DMS53 (cell line): ENCODE measurements around the gene UBE4A.
A peak's percentile ranks its signal among the peaks of the same experiment; 100 is the strongest.
"Not testable (repeated sequence)": the region's sequence is repeated elsewhere in the genome, so short reads cannot be mapped to it uniquely, and the experiment has no call there.

Source experiments
- DNase-seq: peaks from one replicate; lab custom pipeline; 2025; lab: John Stamatoyannopoulos, UW

The UBE4A gene

GRCh38 chr11:118401151-118401879 lies 41.9 kb downstream of the UBE4A start, which contains the start of gene ATP5MG:
TSS of gene ATP5MG (plus strand) at chr11:118401606. CDS start at chr11:118401666, 60 bp downstream.
- peak; percentile 97 for DNase-seq

GRCh38 chr11:118401880-118402590 lies 42.6 kb downstream of the UBE4A start:
- DNase-seq = peak; percentile 48

DNA sequence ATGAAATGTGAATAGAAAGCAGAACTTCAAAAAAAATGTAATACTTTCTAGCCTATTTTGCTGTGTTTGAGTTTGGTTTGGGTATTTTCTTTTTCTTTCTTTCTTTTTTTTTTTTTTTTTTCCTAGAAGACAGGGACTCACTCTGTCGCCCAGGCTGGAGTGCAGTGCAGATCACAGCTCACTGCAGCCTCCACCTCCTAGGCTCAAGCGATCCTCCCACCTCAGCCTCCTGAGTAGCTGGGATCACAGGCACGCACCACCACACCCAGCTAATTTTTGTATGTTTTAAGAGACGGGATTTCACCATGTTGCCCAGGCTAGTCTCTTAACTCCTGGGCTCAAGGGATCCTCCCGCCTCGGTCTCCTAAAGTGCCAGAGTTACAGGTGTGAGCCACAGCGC lies 43.2 kb downstream of the UBE4A start:
- not testable (repeated sequence) for DNase-seq

- peak; percentile 57 for DNase-seq
Observed at GRCh38 chr11:118406599-118407166, 47.3 kb downstream of the UBE4A start.

- peak; percentile 16 for DNase-seq
Observed at GRCh38 chr11:118410055-118410745, 50.8 kb downstream of the UBE4A start.

DNA sequence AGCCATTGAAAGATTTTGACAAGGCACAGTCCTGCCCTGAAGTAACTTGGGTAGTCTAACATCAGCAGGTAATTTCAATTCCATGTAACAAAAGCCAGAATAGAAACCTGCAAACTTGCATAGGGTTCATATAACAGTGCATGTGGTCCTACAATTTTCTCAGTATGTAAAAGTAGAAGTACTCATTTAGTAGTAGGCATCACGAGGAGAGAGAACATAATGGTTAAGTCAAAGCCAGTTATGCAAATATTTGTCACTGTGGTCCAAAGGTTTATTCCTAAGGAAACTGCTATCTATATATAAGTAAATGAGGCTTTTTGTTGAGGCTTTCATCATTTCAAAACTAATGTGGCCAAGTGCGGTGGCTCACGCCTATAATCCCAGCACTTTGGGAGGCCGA lies 52.1 kb downstream of the UBE4A start:
- no peak for DNase-seq

DNA sequence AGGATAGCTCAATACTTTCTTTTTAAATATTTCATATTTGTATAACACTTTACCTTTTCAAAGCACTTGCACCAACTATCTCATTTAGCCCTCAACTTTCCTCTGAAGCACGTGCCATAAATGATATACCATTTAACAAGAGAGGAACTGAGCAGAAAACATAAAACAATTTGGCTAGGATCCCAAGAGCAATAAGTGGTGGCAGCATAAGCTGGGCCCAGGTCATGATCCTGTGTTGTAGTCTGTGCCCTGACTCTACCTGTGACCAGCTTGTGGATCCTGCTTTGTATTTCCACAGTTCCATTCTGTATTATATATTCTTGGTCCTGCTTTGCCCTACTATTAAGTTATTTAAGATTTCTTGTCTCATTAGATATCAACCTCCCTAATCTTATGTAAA lies 53.5 kb downstream of the UBE4A start:
- DNase-seq = no peak

DNA sequence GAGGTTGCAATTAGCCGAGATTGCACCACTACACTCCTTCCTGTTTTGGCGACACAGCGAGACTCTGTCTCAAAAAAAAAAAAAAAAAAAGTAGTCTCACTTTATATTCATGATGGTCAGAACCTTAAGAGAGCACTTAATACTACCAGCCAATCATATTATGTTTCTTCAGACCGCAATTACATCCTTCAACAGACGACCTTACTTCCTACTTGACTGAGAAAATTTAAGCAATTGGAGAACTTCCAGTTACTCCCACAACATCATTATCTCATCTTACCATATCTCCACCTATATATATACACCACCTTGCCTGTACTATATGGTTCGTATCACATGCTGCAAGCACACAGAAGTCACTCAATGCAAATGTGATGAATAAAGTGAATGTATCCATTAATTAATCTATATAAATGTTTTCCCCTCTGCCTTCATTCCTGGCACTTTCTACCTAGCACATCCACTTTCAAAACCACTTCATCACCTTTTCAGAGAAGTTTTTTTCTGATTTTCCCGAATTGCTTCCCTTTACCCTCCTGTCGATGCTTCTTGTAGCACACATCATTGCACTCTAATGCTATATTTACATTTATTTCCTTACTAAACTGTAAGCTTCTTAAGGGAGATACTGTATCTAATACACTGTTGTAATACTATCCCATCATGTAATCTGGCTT lies 55.8 kb downstream of the UBE4A start:
- no peak for DNase-seq

DNA sequence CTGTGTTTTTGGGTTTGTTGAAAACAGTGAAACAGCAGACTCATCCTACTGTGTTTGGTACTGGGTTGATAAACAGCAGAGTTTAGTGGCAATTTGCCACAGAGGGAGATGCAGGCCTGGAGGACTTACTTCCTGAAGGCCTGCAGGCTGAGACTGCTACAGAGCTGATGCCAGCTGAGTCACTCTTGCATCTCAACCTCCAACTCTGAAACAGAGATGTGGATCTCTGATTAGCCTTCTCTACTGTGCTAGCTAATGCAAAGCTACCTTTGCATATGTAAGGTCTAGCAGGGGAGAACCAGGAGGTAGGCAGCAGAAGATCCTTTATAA lies 56.3 kb downstream of the UBE4A start:
- peak; percentile 93 for DNase-seq

DNA sequence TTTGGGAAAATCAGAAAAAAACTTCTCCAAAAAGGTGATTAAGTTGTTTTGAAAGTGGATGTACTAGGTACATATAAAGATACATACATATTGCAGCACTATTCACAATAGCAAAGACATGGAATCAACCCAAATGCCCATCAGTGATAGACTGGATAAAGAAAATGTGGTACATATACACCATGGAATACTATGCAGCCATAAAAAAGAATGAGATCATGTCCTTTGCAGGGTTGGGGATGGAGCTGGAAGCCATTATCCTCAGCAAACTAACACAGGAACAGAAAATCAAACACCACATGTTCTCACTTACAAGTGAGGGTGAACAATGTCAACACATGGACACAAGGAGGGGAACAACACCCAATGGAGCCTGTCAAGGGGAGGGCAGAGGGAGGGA lies 57.5 kb downstream of the UBE4A start:
- DNase-seq = peak; percentile 43

DNA sequence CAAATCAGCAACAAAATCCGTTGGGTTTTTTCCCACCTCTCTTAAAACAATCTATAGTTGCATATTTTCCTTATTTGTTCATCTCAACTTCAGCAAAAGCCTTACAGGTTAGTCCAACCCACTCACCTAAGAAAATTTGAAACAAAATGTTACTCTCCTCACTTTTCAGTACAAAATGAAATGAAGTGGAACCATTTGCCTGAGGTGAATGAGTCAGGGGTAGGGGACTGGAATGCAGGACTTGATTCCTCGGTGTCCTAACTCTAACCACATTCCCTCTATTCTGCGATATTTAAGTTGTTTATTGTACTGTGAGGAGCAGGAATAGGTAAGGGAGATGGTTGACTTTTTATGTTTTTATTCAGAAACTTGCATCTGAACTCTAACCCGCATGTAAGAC lies 58.4 kb downstream of the UBE4A start:
- no peak for DNase-seq

DNA sequence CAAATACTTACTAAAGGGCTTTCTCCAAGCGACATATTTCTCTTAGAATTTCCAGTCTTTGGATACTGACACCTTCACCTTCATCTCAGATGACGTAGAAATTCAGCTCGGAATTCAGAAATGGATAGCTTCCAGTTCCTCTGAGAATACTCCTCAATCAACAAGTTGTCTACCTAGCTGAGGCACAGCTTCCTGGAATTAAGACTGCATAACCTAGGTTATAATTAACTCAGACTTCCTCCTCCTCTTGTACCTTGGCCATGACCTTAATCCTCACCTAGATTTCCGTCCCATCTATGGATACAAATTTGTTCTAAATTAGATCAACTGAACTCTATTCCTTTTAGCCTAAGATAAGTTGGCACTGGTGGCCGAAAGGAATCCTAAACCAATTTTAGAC lies 59.4 kb downstream of the UBE4A start:
- DNase-seq = peak; percentile 16

GRCh38 chr11:118427707-118428106 lies 68.3 kb downstream of the UBE4A start:
- no peak for DNase-seq

DNA sequence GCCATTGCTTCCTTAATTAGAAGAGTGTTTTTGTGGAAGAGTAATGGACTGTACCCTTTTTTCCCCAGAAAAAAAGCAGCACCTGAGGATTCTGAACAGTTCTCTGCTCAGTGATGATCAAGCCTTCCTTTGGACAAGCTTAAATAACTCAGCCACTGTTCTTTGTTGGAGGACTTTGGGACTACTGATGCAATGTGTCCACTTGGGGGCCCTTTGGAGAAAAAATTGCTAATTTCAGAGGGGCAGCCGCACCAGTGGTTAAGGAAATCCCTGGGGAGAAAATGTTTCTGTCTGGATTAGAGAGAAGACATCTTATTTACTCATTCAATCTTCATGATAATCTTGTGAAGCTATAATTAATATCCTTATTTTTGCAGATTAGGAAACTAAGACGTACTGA lies 71.6 kb downstream of the UBE4A start:
- no peak for DNase-seq

DNA sequence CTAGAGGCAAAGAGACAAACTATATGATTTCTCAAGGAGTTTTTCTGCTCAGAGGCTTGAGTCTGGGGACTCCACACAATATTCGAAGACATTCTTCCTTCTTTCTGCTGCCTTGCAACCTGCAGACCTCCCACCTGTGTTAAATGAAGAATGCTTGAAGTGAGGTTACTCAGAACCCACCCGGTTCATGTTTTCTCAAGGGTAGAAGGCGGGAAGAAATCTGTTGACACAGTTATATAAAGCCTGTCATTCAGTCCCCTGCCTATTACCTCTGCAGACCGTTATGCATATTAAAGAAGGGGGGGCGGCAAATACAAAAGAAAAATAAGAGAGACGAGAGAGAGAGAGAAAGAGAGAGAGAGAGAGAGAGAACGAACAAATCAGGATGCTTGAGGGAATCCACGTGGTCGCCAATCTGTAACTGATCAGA lies 74.7 kb downstream of the UBE4A start:
- no peak for DNase-seq

DNA sequence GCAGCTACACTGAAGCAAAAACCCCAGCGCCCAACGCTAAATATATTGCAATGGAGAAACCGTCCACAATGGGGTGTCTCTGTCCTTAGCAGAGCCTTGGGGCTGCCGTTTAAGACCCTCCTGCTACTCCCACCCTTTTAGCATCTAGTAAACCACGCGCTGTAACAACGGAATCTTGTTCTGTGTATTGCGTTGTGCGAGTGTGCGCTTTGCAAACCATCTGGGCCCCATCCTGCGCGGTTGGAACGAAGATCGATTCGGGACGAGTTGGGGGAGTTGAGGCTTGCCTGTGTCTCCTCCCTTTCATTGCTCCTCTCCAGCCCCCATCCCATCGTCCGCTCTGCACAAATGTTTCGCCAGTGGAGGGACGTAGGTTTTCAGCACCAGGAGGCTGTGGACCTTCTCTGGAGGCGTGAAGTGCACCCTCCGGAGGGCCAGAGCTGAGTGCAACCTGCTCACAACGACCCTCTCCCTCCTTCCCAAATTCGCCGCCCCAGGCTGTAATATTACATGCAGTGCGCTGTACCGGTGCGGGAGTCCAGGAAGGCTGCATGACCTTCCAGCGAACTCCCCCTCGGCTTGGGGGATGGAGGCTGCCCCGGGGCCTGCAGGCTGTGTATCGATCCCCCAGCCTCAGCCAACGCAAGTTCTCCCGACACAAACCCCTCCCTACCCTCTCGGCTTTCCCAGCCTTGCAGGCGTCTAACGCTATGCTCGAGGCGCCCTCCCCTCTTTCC lies 75.3 kb downstream of the UBE4A start:
- peak; percentile 71 for DNase-seq

- peak; percentile 87 for DNase-seq
Observed at GRCh38 chr11:118435290-118435892, 76.0 kb downstream of the UBE4A start.

- DNase-seq = peak; percentile 99
Observed at GRCh38 chr11:118435893-118436624, 76.7 kb downstream of the UBE4A start, which contains the start of gene KMT2A. TSS of gene KMT2A (plus strand) at chr11:118436492. CDS start at chr11:118436513, 21 bp downstream.

DNA sequence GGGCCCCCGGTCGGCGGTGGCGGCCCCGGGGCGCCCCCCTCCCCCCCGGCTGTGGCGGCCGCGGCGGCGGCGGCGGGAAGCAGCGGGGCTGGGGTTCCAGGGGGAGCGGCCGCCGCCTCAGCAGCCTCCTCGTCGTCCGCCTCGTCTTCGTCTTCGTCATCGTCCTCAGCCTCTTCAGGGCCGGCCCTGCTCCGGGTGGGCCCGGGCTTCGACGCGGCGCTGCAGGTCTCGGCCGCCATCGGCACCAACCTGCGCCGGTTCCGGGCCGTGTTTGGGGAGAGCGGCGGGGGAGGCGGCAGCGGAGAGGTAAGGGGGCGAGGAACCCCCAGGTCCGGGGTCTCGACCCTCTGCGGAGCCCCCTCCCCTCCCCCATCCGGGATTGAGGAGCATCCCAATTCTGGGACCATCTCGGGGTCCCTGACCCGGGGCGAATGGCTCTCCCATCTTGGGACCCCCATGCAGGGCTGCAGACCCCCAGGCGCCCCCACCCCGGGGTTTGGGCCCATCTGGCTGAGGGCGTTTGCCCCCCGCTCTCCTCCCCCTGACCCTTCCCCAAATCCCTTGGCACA lies 77.3 kb downstream of the UBE4A start:
- DNase-seq = peak; percentile 68
